ENCODE results near the gene LMO2. TPM values are rescaled to one million over a fixed set of nuclear protein-coding genes. Genes with fewer than 3 reads are reported as not detected.

The LMO2 gene
- total RNA-seq, 1 donor from 2014 or later = 56.0 TPM

DNA sequence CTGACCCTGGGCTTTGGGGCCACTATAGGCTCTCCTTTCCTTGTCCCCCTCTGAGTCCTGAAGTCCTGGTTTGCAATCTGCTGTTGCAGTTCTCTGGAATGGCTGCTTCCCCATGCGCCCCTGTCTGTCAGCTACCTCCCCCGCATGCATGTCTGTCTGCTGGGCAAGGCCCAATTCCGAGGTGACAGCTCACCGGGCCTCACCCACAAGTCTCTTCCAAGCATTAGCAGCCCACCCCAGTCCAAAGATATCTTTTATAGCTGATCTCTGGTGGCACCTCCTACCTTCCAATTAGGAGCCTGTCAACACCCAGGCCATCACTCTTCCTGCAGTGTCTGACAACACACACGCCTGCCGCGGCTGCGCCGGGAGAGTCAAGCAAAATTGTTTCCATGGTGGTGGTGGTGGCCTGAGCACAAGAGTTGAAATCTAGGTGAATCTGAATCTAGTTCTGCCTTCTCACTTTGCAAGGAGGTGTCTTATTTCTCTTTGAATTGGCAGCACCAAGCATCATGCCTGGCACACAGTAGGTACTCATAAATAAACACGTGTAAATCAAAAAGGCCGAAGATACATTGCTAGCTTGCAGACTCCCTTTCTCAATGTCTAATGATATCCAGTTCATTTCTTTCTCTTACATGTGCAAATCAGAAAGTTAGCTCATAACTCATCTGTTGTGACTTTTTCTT lies 1.2 kb upstream of the LMO2 start:
- TF ChIP-seq, protein P1, sequence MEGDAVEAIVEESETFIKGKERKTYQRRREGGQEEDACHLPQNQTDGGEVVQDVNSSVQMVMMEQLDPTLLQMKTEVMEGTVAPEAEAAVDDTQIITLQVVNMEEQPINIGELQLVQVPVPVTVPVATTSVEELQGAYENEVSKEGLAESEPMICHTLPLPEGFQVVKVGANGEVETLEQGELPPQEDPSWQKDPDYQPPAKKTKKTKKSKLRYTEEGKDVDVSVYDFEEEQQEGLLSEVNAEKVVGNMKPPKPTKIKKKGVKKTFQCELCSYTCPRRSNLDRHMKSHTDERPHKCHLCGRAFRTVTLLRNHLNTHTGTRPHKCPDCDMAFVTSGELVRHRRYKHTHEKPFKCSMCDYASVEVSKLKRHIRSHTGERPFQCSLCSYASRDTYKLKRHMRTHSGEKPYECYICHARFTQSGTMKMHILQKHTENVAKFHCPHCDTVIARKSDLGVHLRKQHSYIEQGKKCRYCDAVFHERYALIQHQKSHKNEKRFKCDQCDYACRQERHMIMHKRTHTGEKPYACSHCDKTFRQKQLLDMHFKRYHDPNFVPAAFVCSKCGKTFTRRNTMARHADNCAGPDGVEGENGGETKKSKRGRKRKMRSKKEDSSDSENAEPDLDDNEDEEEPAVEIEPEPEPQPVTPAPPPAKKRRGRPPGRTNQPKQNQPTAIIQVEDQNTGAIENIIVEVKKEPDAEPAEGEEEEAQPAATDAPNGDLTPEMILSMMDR (IDR thresholded peaks at IDR 0.05) = no peak
- no peak overlapping the region for H3K27ac ChIP-seq
- intact Hi-C loops (cut with DNase I) = no loop called here
- no peaks in the 10 kb centered on the region for H3K36me3 ChIP-seq
- H3K4me1 ChIP-seq = no peaks in the 10 kb centered on the region
- no peak overlapping the region for H3K4me3 ChIP-seq
- no peaks in the 10 kb centered on the region for H3K9me3 ChIP-seq
- no peaks in the 10 kb centered on the region for H3K27me3 ChIP-seq
- DNase-seq (ENCODE audit: low spot score in 2 of 2) = no peak

DNA sequence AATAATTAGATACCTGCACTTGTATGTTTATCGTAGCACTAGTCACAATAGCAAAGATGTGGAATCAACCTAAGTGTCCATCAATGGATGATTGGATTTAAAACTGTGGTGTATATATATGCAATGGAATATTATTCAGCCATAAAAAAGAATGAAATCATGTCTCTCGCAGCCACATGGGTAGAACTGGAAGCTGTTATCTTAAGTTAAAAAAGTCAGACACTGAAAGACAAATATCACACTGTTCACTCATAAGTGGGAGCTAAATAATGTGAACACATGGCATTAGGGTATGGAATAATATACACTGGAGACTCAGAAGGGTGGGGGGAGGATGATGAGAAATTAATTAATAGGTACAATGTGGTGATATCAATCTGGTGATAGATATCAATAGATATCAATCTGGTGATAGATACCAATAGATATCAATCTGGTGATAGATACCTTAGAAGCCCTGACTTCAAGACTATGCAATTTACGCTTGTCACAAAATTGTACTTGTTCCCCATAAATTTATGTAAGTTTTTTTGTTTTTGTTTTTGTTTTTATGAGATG lies 2.0 kb downstream of the LMO2 start:
- no peaks in the 10 kb centered on the region for H3K9me3 ChIP-seq
- intact Hi-C loops (cut with DNase I) = no loop called here
- no peaks in the 10 kb centered on the region for H3K27me3 ChIP-seq
- TF ChIP-seq, protein P1 (IDR thresholded peaks at IDR 0.05) = no peak
- no peak for DNase-seq (ENCODE audit: low spot score in 2 of 2)
- no peak overlapping the region for H3K27ac ChIP-seq
- H3K4me1 ChIP-seq = no peaks in the 10 kb centered on the region
- H3K36me3 ChIP-seq = no peaks in the 10 kb centered on the region
- no peak overlapping the region for H3K4me3 ChIP-seq

DNA sequence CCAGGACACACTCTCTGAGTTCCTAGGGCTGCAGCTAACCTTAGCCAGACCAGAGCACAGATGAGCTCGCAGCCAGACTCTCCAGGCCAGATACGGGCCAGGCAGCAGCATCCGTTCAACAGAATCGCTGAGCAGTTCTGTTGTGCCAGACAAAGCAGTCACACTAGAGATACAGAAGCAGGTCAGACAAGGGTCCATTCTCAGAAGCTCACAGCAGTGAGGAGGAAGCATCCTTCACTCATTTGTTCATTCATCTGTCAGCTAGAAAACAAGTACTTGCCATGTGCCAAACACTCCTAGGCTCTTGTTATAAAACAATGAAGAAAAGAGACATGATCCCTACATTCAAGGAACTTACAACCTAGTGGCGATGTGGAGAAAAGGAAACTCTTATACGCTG lies 2.6 kb downstream of the LMO2 start:
- Histone ChIP-seq H3K4me1 (no peaks in the 10 kb centered on the region), H3K27me3 (no peaks in the 10 kb centered on the region), H3K27ac (no peak overlapping the region), H3K9me3 (no peaks in the 10 kb centered on the region), H3K4me3 (no peak overlapping the region), H3K36me3 (no peaks in the 10 kb centered on the region)
- intact Hi-C loops (cut with DNase I) = no loop called here
- no peak for DNase-seq (ENCODE audit: low spot score in 2 of 2)
- TF ChIP-seq, protein P1 (IDR thresholded peaks at IDR 0.05) = no peak

DNA sequence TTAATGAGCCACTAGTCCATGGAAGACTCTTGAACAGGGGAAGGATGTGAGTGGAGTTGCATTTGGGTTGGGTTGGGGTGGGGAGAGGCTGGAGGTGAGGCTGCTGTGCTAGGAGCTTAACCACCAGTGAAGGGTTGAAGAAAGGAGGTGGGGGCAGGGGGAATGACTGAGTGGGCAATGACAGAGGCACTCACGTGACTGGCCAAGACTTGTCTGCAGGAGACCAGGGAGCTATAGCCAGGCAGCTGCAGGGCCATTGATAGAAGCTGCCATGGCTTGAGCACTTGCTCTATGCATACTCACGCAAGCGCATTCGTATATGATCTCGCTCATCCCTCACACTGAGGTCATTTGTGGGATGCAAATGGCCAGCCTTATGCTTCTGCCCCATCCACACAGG lies 4.0 kb downstream of the LMO2 start:
- no peaks in the 10 kb centered on the region for H3K9me3 ChIP-seq
- no peaks in the 10 kb centered on the region for H3K27me3 ChIP-seq
- H3K36me3 ChIP-seq = no peaks in the 10 kb centered on the region
- no peak overlapping the region for H3K27ac ChIP-seq
- no peaks in the 10 kb centered on the region for H3K4me1 ChIP-seq
- TF ChIP-seq, protein P1 (IDR thresholded peaks at IDR 0.05) = no peak
- no peak overlapping the region for H3K4me3 ChIP-seq
- DNase-seq (ENCODE audit: low spot score in 2 of 2) = no peak
- intact Hi-C loops (cut with DNase I) = no loop called here

DNA sequence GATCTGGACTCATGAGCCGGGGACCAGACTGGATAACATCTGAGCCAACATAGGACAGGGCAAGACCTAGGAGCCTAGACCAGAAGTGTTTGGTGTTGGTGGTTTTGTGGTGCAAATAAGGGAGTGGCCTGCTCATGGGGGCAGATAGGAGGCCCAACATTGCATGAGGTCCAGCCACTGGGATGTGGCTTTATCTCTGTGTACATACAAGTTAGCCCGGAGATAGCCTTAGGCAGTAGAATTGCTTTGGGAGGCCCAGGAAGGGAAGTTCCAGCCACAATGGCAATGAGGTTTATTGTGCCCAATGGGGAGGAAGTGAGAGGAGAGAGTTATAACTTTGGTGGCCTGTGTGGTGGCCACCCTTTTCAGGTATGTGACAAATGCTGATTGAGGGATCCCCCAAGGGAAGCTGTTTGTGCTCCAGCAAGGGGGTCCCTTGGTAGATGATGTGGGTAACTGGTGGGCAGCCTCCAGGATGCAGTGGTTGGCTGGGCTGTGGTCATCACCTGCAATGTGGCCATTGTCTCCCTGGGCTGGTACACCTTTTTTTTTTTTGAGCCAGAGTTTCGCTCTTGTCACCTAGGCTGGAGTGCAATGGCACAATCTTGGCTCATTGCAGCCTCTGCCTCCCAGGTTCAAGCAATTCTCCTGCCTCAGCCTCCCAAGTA lies 6.4 kb downstream of the LMO2 start:
- H3K4me1 ChIP-seq = no peaks in the 10 kb centered on the region
- DNase-seq (ENCODE audit: low spot score in 2 of 2) = no peak
- intact Hi-C loops (cut with DNase I) = no loop called here
- H3K27ac ChIP-seq = no peak overlapping the region
- TF ChIP-seq, protein P1 (IDR thresholded peaks at IDR 0.05) = no peak
- H3K27me3 ChIP-seq = no peaks in the 10 kb centered on the region
- no peaks in the 10 kb centered on the region for H3K36me3 ChIP-seq
- no peaks in the 10 kb centered on the region for H3K9me3 ChIP-seq
- H3K4me3 ChIP-seq = no peak overlapping the region

All from ascending aorta (tissue), 2 donors.